GM18505 (cell line): ENCODE measurements around the gene REG4.
"Not testable (repeated sequence)": the region's sequence is repeated elsewhere in the genome, so short reads cannot be mapped to it uniquely, and the experiment has no call there.

Experiments
- ATAC-seq: cut with Tn5 transposase; IDR thresholded peaks from one replicate; pipeline ENCODE4 v1.9.1; 2021; ENCODE audit not compliant: unreplicated experiment
- POLR2A ChIP-seq: IDR thresholded peaks from 4 replicates; pipeline ENCODE4 v1.6.1; 2011; ENCODE audit warnings: borderline replicate concordance; ENCODE audit not compliant: insufficient read depth, insufficient read length; ENCODE audit errors: extremely low read depth

The REG4 gene

DNA sequence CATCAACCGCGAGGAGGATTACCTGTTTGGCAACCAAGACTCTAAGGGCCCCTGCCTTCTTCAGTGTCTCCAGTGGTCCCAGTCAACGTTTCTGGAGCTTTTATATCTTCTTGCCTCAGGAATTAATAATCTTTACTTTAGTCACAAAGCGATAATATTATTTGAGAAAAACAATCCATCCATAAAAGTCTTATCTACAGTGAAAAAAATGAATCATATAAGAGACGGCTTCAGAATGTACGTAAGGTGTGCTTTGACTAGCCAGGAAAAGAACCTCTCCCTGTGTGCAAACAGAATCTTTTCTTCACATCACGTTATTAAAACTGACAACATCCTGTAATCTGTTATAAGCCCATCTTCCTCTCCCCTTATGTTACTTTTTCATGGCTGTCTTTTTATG is at the start of gene REG4:
Gene REG4, minus strand, starts transcription at position 74 of the 400 bp plus-strand sequence. CDS start 2,691 bp downstream, outside the sequence.
- TF ChIP-seq POLR2A, result no peak
- no peak for ATAC-seq

DNA sequence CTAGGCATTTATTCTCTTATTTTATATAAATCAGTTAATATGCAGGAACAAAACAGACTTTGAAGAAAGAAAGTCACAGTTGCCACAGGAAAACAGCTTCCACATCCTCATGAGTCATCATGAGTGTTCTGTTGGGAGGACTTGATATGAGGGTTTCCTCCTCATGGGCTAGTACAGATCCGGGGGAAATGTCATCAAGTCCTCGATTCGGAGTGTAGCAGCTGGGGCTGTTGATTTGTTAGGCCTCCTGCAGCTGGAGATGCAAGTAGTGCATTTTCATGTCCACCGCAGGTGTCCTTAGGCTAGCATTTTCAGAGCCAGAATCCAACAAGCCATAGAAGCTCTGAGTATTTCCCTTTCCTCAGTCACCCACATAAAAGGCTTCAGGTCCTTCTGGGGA is 48.4 kb upstream of the REG4 start:
- no peak for TF ChIP-seq POLR2A
- no peak for ATAC-seq

DNA sequence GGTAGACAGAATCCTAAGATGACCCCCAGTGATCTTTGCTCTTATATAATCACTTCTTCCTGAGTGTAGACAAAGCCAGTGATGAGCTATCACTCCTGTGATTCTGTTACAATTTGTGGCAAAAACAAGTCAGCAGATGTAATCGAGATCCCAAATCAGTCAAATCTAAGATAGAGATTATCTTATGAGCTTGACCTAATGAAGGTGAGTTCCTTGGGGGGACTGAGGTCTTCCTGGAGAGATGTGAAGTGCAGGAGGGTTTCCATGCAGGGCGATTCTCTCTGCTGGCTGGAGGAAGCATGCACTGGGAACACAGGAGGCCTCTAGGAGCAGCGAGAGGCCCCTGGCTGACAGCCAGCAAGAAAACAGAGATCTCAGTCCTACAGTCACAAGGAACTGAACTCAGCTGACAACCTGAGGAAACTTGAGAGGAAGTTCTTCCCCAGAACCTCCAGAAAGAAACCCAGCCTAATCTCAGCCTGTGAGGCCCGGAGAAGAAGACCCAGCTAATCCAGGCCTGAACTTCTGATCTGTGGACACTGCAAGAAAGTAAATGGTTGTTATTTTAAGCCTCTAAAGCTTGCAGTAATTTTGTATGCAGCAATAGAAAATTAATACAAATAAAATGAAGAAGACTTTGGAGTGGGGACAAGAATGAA is 47.4 kb upstream of the REG4 start:
- ATAC-seq, result not testable (repeated sequence)

DNA sequence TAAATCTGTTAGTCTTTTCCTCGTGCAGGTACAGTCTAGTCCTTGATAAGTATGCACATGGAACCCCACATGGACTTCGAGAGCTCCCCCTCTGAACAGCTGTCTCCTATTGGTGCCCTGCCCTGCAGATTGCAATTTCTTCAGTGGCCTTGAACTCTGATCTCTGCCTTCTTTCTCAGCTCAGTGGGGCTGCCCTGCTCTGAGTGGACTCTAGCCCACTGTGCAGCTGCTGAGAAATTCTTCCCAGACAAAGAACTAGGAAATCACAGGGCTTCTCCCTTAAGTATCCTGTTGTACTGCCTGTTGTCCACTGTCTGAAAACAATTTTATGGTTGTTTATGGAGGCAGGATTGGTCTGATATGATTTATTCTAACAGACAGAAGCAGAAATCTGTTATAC is 46.9 kb upstream of the REG4 start:
- no peak for ATAC-seq
- no peak for TF ChIP-seq POLR2A

DNA sequence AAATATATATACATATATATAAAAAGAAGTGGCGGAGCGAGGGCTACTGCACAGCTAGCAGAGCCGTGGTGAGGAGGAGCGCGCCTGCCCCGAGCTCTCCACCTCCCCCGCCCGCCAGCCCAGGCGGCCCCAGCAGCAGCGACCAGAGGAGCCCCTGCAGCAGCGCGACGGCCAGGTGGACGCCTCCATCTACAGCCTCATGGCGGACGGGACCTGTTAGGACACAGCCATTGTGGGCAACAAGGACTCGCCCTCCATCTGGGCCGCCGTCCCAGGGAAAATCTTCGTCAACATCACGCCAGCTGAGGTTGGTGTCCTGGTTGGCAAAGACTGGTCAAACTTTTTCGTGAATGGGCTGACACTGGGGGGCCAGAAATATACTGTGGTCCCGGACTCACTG is 41.9 kb upstream of the REG4 start:
- no peak for TF ChIP-seq POLR2A
- ATAC-seq, result no peak

GRCh38 chr1:119844206-119844605 is 32.9 kb upstream of the REG4 start:
- not testable (repeated sequence) for ATAC-seq

DNA sequence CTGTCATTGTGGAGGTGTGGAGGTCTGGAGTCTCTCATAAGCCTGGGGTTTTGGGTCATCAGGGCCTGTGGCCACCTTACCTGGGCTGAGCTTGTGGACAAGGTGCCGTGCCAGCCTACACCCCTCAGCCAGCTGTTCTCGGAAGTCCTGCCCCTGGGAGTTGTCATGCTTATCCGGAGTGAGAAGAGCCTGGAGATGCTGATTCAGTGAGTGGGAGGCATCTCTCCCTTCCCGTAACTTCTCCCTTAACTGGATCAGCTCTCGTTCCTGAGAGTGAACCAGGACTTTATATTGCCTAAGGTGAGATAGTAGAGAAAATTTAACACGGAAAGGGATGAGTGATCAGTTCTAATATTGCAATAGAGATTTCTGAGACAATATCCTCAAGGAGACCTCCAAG is 30.0 kb upstream of the REG4 start:
- no peak for TF ChIP-seq POLR2A
- no peak for ATAC-seq

GRCh38 chr1:119840745-119841144 is 29.5 kb upstream of the REG4 start:
- ATAC-seq, result no peak
- no peak for TF ChIP-seq POLR2A

GRCh38 chr1:119838236-119838635 is 27.0 kb upstream of the REG4 start:
- TF ChIP-seq POLR2A, result no peak
- no peak for ATAC-seq

- no peak for ATAC-seq
Observed at GRCh38 chr1:119834990-119835389, 23.7 kb upstream of the REG4 start.

DNA sequence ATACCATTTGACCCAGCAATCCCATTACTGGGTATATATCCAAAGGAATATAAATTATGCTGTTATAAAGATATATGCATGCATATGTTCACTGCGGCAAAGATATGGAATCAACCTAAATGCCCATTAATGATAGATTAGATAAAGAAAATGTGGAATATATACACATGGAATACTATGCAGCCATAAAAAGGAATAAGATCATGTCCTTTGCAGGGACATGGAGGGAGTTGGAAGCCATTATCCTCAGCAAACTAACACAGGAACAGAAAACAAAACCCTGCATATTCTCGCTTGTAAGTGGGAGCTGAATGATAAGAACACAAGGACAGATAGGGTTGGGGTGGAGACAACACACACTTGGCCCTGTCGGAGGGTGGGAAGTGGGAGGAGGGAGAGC is 19.8 kb upstream of the REG4 start:
- ATAC-seq, result no peak
- no peak for TF ChIP-seq POLR2A

More at GRCh38 chr1:119834990-119835389, 23.7 kb upstream of the REG4 start:
- TF ChIP-seq POLR2A, result no peak

GRCh38 chr1:119829625-119830024 is 18.4 kb upstream of the REG4 start:
- TF ChIP-seq POLR2A, result no peak

GRCh38 chr1:119829006-119829405 is 17.7 kb upstream of the REG4 start:
- not testable (repeated sequence) for ATAC-seq

More at GRCh38 chr1:119829625-119830024, 18.4 kb upstream of the REG4 start:
- ATAC-seq, result no peak

DNA sequence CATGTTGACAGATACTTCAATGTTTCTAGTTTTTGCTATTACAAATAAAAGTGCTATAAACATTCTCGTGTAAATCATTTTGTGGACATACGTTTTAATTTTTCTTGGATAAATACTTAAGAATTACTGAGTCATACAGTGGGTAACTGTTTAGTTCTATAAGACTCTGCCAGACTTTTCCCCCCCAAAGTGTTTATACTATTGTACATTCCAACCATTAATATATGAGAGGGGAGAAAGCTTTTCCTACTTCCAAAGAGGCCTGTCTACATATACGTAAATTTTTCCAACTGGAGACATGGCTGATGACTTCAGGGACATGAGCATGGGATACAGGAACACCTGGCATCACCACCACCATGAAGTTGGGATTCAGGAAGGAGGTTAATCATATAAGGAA is 17.0 kb upstream of the REG4 start:
- no peak for TF ChIP-seq POLR2A
- ATAC-seq, result no peak

- ATAC-seq, result no peak
- TF ChIP-seq POLR2A, result no peak
Observed at GRCh38 chr1:119827010-119827409, 15.8 kb upstream of the REG4 start.
